ENCODE results near the gene ASTL.

ASTL gene

DNA sequence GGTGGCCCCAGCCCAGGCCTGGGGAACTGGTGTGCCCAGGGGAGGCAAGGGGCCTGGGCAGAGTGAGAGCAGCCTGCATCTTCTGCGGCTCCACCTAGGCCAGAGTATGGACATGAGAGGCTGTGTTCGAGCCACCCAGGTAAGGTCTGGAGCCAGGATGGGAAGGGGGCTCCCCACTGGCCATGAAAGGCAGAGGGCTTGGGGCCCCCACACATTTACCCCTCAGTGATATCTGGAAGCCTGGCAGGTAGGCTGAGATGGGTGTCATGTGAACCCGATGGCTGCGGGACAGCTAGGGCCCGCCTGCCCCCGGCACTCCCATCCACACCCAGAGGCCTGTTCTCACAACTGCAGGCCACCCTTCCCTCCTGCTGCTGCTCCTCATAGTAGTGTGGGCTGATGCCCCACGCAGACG lies 35.1 kb downstream of the ASTL start:
- TF ChIP-seq, protein P1, sequence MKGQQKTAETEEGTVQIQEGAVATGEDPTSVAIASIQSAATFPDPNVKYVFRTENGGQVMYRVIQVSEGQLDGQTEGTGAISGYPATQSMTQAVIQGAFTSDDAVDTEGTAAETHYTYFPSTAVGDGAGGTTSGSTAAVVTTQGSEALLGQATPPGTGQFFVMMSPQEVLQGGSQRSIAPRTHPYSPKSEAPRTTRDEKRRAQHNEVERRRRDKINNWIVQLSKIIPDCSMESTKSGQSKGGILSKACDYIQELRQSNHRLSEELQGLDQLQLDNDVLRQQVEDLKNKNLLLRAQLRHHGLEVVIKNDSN (IDR thresholded peaks at IDR 0.05) = no peak
- TF ChIP-seq EGR1 (IDR thresholded peaks at IDR 0.05) (no peak), NFIC (IDR thresholded peaks at IDR 0.05) (no peak), TAF1 (IDR thresholded peaks at IDR 0.05; ENCODE audit: low read depth) (no peak), FOXM1 (IDR thresholded peaks at IDR 0.05; ENCODE audit: borderline replicate concordance, low read depth) (no peak), TEAD4 (IDR thresholded peaks at IDR 0.05) (no peak), CEBPB (IDR thresholded peaks at IDR 0.05) (no peak), RAD21 (IDR thresholded peaks at IDR 0.05; ENCODE audit: low read depth) (no peak), TCF12 (IDR thresholded peaks at IDR 0.05; ENCODE audit: low read depth) (no peak), YY1 (IDR thresholded peaks at IDR 0.05; ENCODE audit: low read depth) (no peak), EP300 (IDR thresholded peaks at IDR 0.05; ENCODE audit: borderline replicate concordance) (no peak), CREB1 (IDR thresholded peaks at IDR 0.05; ENCODE audit: low read depth) (no peak), ZBTB7A (IDR thresholded peaks at IDR 0.05; ENCODE audit: low read depth) (no peak)
- TF ChIP-seq, protein P2, sequence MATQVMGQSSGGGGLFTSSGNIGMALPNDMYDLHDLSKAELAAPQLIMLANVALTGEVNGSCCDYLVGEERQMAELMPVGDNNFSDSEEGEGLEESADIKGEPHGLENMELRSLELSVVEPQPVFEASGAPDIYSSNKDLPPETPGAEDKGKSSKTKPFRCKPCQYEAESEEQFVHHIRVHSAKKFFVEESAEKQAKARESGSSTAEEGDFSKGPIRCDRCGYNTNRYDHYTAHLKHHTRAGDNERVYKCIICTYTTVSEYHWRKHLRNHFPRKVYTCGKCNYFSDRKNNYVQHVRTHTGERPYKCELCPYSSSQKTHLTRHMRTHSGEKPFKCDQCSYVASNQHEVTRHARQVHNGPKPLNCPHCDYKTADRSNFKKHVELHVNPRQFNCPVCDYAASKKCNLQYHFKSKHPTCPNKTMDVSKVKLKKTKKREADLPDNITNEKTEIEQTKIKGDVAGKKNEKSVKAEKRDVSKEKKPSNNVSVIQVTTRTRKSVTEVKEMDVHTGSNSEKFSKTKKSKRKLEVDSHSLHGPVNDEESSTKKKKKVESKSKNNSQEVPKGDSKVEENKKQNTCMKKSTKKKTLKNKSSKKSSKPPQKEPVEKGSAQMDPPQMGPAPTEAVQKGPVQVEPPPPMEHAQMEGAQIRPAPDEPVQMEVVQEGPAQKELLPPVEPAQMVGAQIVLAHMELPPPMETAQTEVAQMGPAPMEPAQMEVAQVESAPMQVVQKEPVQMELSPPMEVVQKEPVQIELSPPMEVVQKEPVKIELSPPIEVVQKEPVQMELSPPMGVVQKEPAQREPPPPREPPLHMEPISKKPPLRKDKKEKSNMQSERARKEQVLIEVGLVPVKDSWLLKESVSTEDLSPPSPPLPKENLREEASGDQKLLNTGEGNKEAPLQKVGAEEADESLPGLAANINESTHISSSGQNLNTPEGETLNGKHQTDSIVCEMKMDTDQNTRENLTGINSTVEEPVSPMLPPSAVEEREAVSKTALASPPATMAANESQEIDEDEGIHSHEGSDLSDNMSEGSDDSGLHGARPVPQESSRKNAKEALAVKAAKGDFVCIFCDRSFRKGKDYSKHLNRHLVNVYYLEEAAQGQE (IDR thresholded peaks at IDR 0.05; ENCODE audit: low read depth) = no peak
- TF ChIP-seq, protein P3, sequence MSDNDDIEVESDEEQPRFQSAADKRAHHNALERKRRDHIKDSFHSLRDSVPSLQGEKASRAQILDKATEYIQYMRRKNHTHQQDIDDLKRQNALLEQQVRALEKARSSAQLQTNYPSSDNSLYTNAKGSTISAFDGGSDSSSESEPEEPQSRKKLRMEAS (IDR thresholded peaks at IDR 0.05) = no peak

DNA sequence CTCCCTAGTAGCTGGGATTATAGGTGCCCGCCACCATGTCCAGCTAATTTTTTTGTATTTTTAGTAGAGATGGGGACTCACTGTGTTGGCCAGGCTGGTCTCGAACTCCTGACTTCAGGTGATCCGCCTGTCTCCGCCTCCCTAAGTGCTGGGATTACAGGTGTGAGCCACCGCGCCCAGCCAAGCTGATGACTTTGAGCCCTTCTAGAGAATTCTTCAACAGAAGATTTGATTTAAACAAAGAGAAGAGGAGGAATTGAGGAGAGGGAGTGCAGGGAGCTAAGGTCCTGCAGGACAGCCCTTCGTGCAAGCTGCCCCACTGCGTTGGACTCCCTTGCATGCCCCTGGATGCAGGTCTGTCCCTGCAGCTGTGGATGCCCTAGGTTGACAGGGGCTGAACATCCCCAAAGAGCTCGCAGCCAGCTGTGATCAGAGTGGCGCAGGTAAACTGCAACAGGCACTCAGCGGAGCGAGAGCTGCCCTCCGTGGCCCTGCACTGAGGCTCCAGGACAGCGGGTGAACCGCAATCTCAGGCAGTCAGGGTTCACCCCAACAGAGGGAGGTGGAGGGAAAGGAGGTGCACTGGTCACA lies 35.6 kb downstream of the ASTL start:
- TF ChIP-seq EGR1 (IDR thresholded peaks at IDR 0.05) (no peak), NFIC (IDR thresholded peaks at IDR 0.05) (no peak), CEBPB (IDR thresholded peaks at IDR 0.05) (no peak), TEAD4 (IDR thresholded peaks at IDR 0.05) (no peak), TAF1 (IDR thresholded peaks at IDR 0.05; ENCODE audit: low read depth) (no peak), EP300 (IDR thresholded peaks at IDR 0.05; ENCODE audit: borderline replicate concordance) (no peak), FOXM1 (IDR thresholded peaks at IDR 0.05; ENCODE audit: borderline replicate concordance, low read depth) (no peak), RAD21 (IDR thresholded peaks at IDR 0.05; ENCODE audit: low read depth) (no peak), TCF12 (IDR thresholded peaks at IDR 0.05; ENCODE audit: low read depth) (no peak), ZBTB7A (IDR thresholded peaks at IDR 0.05; ENCODE audit: low read depth) (no peak), CREB1 (IDR thresholded peaks at IDR 0.05; ENCODE audit: low read depth) (no peak), YY1 (IDR thresholded peaks at IDR 0.05; ENCODE audit: low read depth) (no peak)
- TF ChIP-seq, protein P3 (IDR thresholded peaks at IDR 0.05) = no peak
- TF ChIP-seq, protein P2 (IDR thresholded peaks at IDR 0.05; ENCODE audit: low read depth) = no peak

DNA sequence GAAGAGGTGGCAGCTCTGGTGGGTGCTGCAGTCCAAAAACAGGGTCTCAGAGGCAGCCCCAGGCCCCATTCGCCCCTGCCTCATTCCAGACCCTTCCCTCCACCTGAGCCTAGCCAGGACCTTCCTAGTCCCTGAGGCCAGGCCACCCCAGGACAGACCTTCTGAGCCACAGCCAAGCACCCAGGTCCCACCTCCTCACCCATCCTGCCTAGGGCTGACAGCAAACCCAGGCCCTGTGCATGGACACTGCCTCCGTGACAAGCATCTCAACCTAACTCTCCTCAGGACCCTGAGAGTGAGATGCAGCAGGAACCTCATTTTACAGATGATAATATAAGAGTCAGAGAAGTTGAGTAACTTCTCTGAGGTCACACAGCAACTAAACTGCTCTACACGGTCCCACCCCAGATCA lies 37.4 kb downstream of the ASTL start:
- TF ChIP-seq TEAD4 (IDR thresholded peaks at IDR 0.05) (no peak), FOXM1 (IDR thresholded peaks at IDR 0.05; ENCODE audit: borderline replicate concordance, low read depth) (no peak), YY1 (IDR thresholded peaks at IDR 0.05; ENCODE audit: low read depth) (no peak), EP300 (IDR thresholded peaks at IDR 0.05; ENCODE audit: borderline replicate concordance) (no peak), RAD21 (IDR thresholded peaks at IDR 0.05; ENCODE audit: low read depth) (no peak), EGR1 (IDR thresholded peaks at IDR 0.05) (no peak), CEBPB (IDR thresholded peaks at IDR 0.05) (no peak), ZBTB7A (IDR thresholded peaks at IDR 0.05; ENCODE audit: low read depth) (no peak), NFIC (IDR thresholded peaks at IDR 0.05) (no peak)
- TF ChIP-seq, protein P2 (IDR thresholded peaks at IDR 0.05; ENCODE audit: low read depth) = no peak
- TF ChIP-seq, protein P3 (IDR thresholded peaks at IDR 0.05) = no peak
- TF ChIP-seq, protein P1 (IDR thresholded peaks at IDR 0.05) = no peak
